GM21360 (cell line): ENCODE data around the gene UCP3.

ENCODE experiments used
- ATAC-seq: cut with Tn5 transposase; IDR thresholded peaks from one replicate; pipeline ENCODE4 v1.9.1; 2021; ENCODE audit warnings: mild to moderate bottlenecking, moderate library complexity; ENCODE audit not compliant: unreplicated experiment

UCP3 gene

GRCh38 chr11:73980001-73980961 is 28.6 kb downstream of the UCP3 start:
- ATAC-seq, result peak; percentile 34

DNA sequence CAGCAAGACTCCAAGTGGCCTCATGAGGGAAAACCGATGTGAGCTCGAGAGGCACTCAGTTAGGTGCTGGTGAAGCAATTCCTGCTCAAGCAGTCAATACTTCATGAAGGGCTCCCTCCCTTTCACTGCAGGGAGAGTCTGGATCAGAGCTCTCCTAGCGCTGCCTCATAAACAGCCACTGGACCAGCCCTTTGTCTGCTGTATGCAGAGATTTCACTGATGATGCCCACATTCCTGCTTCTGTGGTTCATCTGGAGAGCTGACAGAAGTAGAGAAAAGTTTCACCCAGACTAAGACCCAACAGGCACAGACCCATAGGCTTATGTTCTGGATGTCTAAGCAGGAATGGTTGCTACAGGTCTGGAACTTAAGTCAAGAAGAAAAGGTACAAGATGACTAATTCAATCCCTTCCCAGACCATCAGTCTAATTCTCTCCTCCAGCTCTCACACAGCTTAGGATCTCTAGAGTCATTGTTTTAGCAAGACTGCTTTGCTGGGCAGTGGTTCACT is 30.3 kb downstream of the UCP3 start:
- ATAC-seq, result no peak

- no peak for ATAC-seq
These were observed 30.9 kb downstream of the UCP3 start for GRCh38 chr11:73977856-73978519.

- no peak for ATAC-seq
These were observed 32.3 kb downstream of the UCP3 start for GRCh38 chr11:73976451-73977151.

DNA sequence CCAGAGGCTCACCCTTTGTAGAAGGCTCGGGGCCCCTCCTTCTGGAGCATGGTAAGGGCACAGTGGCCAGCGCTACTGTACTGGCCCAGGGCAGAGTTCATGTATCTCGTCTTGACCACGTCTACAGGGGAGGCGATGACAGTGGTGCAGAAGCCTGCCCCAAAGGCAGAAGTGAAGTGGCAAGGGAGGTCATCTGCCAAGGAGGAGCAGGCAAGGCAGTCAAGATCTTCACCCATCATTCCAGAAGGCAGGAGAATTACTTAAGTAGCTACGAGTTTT is 33.5 kb downstream of the UCP3 start:
- ATAC-seq, result no peak

- no peak for ATAC-seq
These were observed 34.0 kb downstream of the UCP3 start for GRCh38 chr11:73974604-73975478.

DNA sequence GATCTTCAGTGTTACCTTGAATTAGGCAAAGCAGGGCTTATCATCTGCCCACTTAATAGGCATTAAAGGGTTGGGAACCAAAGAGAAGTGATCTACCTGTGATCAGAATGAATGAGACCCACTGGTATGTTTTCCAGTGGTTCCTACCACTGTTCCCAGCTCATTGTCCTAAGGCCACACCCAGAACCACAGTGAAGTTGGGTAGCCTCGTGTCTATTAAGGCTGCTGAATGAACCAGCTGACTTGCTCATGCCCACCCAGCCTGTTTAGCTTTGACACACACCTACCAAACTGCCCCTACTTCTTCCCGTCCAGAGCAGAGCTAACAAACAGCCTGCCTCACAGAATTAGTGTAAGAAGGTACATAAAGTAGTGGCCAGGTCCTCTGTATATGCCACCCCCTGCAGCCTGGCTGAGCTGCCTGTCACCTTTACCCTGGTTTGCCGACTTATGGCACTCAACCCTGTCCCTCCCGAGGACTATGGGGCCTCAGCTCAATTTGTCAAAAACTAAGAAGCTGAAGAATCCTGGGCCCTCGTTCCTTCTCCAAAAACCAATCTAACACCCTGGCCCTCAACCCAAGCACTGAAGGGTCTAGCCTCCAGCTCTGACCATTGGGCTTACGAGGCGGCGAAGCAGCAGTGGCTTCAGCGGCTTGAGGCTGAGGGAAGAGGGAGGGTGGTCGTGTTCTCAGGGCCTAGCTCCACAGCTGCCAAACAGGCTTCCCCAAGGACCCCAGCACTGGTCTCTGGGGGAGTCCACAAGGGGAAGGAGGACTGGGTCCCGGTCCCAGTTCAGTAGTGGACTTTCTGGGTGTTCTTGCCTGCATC is 36.0 kb downstream of the UCP3 start:
- ATAC-seq, result no peak

- ATAC-seq, result no peak
These were observed 36.7 kb downstream of the UCP3 start for GRCh38 chr11:73972187-73972586.

GRCh38 chr11:73971175-73971719 is 37.6 kb downstream of the UCP3 start:
- no peak for ATAC-seq

DNA sequence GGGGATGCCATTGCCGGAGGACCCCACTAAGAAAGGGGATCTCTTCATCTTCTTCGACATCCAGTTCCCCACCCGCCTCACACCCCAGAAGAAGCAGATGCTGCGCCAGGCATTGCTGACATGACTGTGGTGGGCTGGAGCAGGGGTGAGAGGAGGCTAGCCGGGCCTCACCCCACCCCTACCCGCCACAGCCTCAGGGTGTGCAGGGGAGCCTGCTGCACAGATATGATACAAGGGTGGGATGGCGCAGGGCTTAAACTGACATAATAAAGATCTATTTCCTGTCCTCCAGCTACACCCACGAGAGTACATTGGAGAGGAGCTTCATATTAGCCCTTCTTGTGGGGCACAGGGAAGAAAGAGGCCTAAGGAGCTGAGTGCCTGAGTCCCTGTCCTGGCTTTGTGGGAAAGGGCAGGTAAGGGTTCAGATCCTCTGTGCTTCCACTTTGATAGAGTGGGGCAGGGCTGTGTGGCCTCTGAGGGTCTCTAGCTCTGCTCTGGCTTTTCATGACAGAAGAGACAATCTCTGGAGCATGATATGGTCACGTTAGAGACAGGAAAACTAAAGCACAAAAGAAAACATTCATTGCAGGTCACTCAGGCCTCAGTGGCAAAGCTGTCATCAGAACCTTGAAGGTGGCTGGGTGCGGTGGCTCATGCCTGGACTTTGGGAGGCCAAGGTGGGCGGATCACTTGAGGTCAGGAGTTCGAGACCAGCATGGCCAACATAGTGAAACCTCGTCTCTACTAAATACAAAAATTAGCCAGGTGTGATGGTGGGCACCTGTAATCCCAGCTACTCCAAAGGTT is 38.7 kb downstream of the UCP3 start:
- no peak for ATAC-seq

DNA sequence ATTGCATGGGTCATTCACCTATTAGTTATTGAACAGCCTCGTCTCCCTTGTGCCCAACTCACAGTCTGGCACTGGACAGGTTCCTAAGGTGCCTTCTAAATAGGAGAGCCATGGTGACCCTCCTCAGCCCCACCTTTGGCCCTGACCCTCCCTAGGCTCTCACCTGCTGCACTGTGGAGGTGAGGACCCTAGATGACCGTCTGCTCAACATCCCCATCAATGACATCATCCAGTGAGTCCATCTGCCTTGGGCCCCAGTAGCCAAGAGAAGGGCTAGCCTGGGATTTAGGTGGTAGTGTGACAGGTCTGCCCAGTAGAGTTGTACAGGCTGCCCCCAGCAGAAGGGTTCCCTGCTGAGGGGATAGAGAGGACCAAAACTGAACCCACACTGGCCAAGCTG is 39.8 kb downstream of the UCP3 start:
- ATAC-seq, result no peak

DNA sequence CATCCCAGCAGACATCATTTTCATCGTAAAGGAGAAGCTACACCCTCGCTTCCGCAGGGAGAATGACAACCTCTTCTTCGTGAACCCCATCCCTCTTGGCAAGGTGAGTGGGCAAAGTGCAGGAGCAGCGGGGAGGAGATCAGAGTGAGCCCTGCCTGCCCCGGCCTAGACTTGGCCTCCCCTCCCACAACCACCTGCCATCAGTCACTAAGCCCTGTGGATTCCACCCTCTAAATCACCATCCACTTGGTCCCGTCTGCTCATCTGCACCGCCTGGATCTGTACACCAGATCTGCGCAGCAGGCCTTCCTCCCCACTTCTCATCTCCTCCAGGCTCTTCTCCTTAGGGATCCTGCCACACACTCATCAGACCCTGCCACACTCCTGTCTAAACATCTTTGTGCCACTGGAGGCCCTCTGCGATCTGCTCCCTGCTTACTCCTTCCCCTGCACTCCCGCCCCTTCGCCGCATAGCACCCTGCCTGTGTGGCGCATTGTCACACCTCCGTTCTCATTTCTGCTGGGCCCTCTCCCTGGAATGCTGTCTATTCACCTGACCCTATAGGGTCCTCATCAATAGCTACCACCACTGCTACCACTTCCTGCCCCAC is 40.4 kb downstream of the UCP3 start:
- ATAC-seq, result no peak

- no peak for ATAC-seq
These were observed 43.1 kb downstream of the UCP3 start for GRCh38 chr11:73965764-73966121.

DNA sequence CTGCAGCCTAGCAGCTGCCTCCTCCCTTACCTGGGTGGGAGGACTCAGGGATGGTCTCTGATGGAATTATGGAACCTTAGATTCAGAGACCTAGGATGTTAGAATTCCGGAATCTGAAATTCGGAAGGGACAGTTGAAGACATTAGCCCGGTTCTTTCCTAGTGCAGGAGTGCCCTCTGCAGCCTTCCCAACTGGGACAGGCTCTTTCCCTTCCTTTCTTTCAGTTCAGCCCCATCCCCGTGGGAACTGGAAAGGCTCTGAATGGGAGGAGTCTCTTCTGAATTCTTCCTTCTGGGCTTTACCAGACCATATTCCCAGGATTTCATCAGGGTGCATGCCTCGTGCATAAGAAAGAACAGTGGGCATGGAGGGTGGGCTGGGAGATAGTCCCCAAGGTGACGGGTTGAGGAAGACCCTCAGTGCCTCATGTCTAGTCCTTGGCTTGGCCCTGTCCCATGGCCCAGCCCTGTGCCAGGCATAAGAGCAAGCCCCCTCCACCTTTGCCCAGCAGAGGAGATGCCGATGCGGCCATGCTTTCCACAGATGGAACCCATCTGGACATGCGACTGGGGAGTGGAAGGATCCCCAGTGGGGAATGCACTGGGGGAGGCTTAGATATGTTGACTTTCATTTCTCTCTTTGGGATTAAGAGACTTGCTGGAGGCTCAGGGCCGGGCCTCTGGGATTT is 43.7 kb downstream of the UCP3 start:
- no peak for ATAC-seq

- no peak for ATAC-seq
These were observed 45.0 kb downstream of the UCP3 start for GRCh38 chr11:73963861-73964260.

DNA sequence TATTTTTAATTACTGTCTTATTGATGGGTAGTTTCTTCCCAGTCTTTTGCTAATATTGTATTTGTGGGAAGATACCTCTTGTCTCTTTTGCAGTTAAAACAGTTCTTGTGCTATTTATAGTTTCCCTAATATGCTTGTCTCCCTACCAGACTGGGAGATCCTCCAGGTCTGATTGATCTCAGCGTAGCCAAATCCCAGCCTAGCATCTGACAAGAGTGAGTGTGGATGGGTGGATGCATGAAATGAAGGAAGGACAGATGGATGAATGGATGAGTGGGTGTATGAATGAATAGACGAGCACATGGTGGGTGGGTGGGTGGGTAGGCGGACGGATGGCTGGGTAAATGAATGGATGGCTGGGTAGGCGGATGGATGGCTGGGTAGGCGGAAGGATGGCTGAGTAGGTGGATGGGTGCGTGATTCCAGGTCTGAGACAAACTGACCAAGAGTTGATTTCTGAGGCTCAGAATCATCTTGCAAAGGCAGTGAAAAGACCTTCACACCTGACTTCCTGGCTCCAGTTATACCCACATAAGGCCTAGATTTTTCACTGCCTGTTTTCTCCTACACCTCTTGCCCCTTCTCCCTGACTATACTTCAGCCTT is 46.7 kb downstream of the UCP3 start:
- ATAC-seq, result no peak

DNA sequence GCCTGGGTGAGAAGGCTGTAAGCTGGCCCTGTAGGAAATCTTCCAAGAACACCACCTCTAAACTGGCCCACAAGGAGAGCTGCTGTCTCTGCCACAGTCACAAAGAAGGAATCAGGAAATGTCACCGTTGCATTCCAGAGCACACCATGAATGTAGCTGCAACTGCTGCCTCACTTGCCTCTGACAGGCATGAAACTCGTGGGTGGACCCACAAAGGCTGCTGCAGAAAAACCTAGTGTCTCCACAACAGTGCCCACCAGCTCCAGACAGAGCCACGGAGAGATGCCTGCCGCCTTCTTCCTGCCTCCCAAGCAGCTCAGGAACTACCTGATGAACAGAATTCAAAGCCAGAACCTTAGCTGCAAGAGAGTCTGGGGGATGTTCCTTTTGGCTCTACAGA is 47.6 kb downstream of the UCP3 start:
- no peak for ATAC-seq
